GM12878 (cell line): ENCODE results near the gene CHN2. TPM values are rescaled to one million over a fixed set of nuclear protein-coding genes. Genes with fewer than 3 reads are reported as not detected.
"Not testable (repeated sequence)": the region's sequence is repeated elsewhere in the genome, so short reads cannot be mapped to it uniquely, and the experiment has no call there.

Experiments used
- ATAC-seq: fragments of 200-7000 bp; cut with Tn5 transposase; 3 replicates; pipeline ENCODE4 v1.9.1; 2020; ENCODE audit warnings: mild to moderate bottlenecking, moderate library complexity
- BruUV-seq: library from RNA; stranded (reverse); fragments of 400-500 nt; replicated peaks from 2 replicates; lab custom pipeline; 2021; lab: Mats Ljungman, UMichigan
- CTCF ChIA-PET: fragments of 300-600 bp; sonication (Branson Sonifier 250); formaldehyde crosslinking; extraction: SDS; loops from one replicate; lab custom pipeline; 2021; ENCODE audit warnings: inconsistent platforms; lab: Yijun Ruan, JAX
- POLR2A ChIA-PET: fragments of 350-600 bp; formaldehyde crosslinking; extraction: SDS; loops from one replicate; lab custom pipeline; 2021; ENCODE audit warnings: inconsistent platforms; lab: Charles Lee
- RAD21 ChIA-PET: fragments of 300-600 bp; sonication (Branson Sonifier 250); formaldehyde crosslinking; loops from one replicate; lab custom pipeline; 2023; ENCODE audit warnings: antibody characterized with exemption; ENCODE audit not compliant: unreplicated experiment; lab: Charles Lee
- SMC1A ChIA-PET: fragments of 300-600 bp; sonication (Branson Sonifier 250); formaldehyde crosslinking; loops from one replicate; lab custom pipeline; 2023; ENCODE audit not compliant: unreplicated experiment, uncharacterized antibody; lab: Charles Lee
- DNase-seq: peaks from one replicate; pipeline ENCODE4 v3.0.0-alpha.2; 2011; ENCODE audit warnings: low read depth, low spot score
- FAIRE-seq: peaks from 3 replicates; lab custom pipeline; 2011; peaks lifted over from hg19 to GRCh38; lab: Jason Lieb, UNC
- H2AFZ ChIP-seq: 2 replicates; pipeline ENCODE4 v1.6.0; 2011; ENCODE audit warnings: low read depth, low read length, control low read depth; ENCODE audit not compliant: control insufficient read depth
- H3K27ac ChIP-seq: 2 replicates; pipeline ENCODE4 v1.5.1; 2011; ENCODE audit warnings: control low read depth; ENCODE audit not compliant: control insufficient read depth, insufficient read depth
- H3K27me3 ChIP-seq, 2 experiments: replicated peaks in 1 of 2; 2 replicates each; pipeline versions ENCODE4 v1.6.0 to v1.6.1; 2011; ENCODE audit warnings: low read length in 1 of 2; ENCODE audit not compliant: control insufficient read depth in 2 of 2, insufficient read depth in 2 of 2
- H3K36me3 ChIP-seq, 2 experiments: 2 replicates each; pipeline ENCODE4 v1.5.1; 2011; ENCODE audit warnings: low read length in 1 of 2; ENCODE audit not compliant: control insufficient read depth in 2 of 2, insufficient read depth in 2 of 2
- H3K4me1 ChIP-seq: 2 replicates; pipeline ENCODE4 v1.6.1; 2011; ENCODE audit warnings: mild to moderate bottlenecking, low read length, moderate library complexity, mixed read lengths; ENCODE audit not compliant: control insufficient read depth, insufficient read depth
- H3K4me2 ChIP-seq: 2 replicates; pipeline ENCODE4 v1.6.0; 2011; ENCODE audit warnings: control low read depth; ENCODE audit not compliant: control insufficient read depth, insufficient read depth
- H3K4me3 ChIP-seq: fragments of 200-600 bp; sonication (generic); 2 replicates; pipeline ENCODE4 v1.5.1; 2016
- H3K79me2 ChIP-seq: 2 replicates; pipeline ENCODE4 v1.6.0; 2011; ENCODE audit warnings: low read length; ENCODE audit not compliant: control insufficient read depth, insufficient read depth
- H3K9ac ChIP-seq: 2 replicates; pipeline ENCODE4 v1.8.0; 2011; ENCODE audit warnings: low read length, control low read depth, mixed read lengths; ENCODE audit not compliant: control insufficient read depth, insufficient read depth
- H3K9me3 ChIP-seq: replicated peaks from 3 replicates; pipeline ENCODE4 v1.5.1; 2011; ENCODE audit warnings: mild to moderate bottlenecking, low read length; ENCODE audit not compliant: control insufficient read depth, insufficient read depth
- H4K20me1 ChIP-seq: 2 replicates; pipeline ENCODE4 v1.6.0; 2011; ENCODE audit not compliant: control insufficient read depth, insufficient read depth
- ATF7 ChIP-seq: fragments of 450-650 bp; IDR thresholded peaks from 2 replicates; pipeline ENCODE4 v1.6.1; 2016; ENCODE audit warnings: low read depth, mild to moderate bottlenecking
- HCFC1 ChIP-seq: fragments of 150-350 bp; IDR thresholded peaks from 2 replicates; pipeline ENCODE4 v1.6.1; 2014; ENCODE audit warnings: low read length
- WGBS: methylation state at CpG from one replicate; pipeline ENCODE4 v1.1.6; 2016; ENCODE audit warnings: low lambda C conversion rate; ENCODE audit not compliant: insufficient replicate concordance, insufficient coverage; ENCODE audit errors: missing lambda C conversion rate; 5-methylcytosine and 5-hydroxymethylcytosine counted together
- in situ Hi-C: fragments of 300-500 bp; cut with MboI; formaldehyde crosslinking; loops from 9 replicates; pipeline ENCODE4 v1.14.3; 2018; ENCODE audit warnings: mixed read lengths
- intact Hi-C: fragments of 100-400 bp; cut with micrococcal nuclease; formaldehyde crosslinking; loops from one replicate; pipeline ENCODE4 v1.14.2; 2022; ENCODE audit not compliant: unreplicated experiment
- polyA plus RNA-seq, 11 experiments: library from polyadenylated mRNA; depleted of rRNA in 4 of 11; unstranded in 6 of 11; stranded (reverse) in 5 of 11; fragments of >200 nt; fragmentation: Nextera tagmentation in 4 of 11; fragmentation: Illumina TruSeq in 1 of 11; extraction: Ambion mirVana in 4 of 11; extraction: Trizol in 1 of 11; gene quantifications; 1 replicate in 1 of 11; 2 replicates in 10 of 11; pipeline versions ENCODE4 v1.2.1 to v1.2.3, GENCODE V29; 2011 to 2016; ENCODE audit warnings: inconsistent platforms in 2 of 11, missing spikeins in 2 of 11, low read depth in 1 of 11
- total RNA-seq, 4 experiments: library from RNA; depleted of rRNA in 3 of 4; stranded (reverse); fragments of >200 nt in 3 of 4; fragmentation: Illumina TruSeq in 1 of 4; extraction: Trizol in 1 of 4; gene quantifications; 2 replicates each; pipeline versions ENCODE4 v1.2.1 to v1.2.3, GENCODE V29; 2013 to 2021

Gene CHN2
- total and polyA plus RNA-seq, 10 of the 15 experiments (the other 5 are each of a cell fraction or from before 2014, with no cell fraction given): 0.11 to 3.8 (median 0.37) TPM; not detected in 2

- Histone ChIP-seq H4K20me1 (no peaks in the 10 kb centered on the region), H2AFZ (no peak overlapping the region), H3K9me3 (no peaks in the 10 kb centered on the region), H3K4me1 (no peaks in the 10 kb centered on the region), H3K4me3 (no peak overlapping the region), H3K27ac (no peak overlapping the region), H3K79me2 (no peaks in the 10 kb centered on the region), H3K9ac (no peak overlapping the region)
- intact Hi-C loops (no loop called here), in situ Hi-C loops (no loop called here)
- 27% methylated on average over 4 of the region's 4 CpGs for WGBS
- no peak for FAIRE-seq
- ChIA-PET POLR2A (no interaction called here), SMC1A (no interaction called here), CTCF (no interaction called here)
- TF ChIP-seq ATF7: no peak
- no peak for TF ChIP-seq HCFC1
- TF ChIP-seq, all 136 proteins: peak for 0
- ATAC-seq: no peak
- BruUV-seq: no TSS peak
- H3K36me3 ChIP-seq: no peaks in the 10 kb centered on the region
- RAD21 ChIA-PET: no interaction called here
- 0 out of 4 replicates have a peak, but pooled peaks cover 0 to 2% of the 10 kb centered on the region in 2 experiments for H3K27me3 ChIP-seq
- no peak overlapping the region for H3K4me2 ChIP-seq
- no peak for DNase-seq
Measured at GRCh38 chr7:29527505-29528108, 333.0 kb downstream of the CHN2 start.

- POLR2A ChIA-PET, H3K9me3 ChIP-seq, H3K4me3 ChIP-seq, H3K36me3 ChIP-seq, BruUV-seq, in situ Hi-C loops, DNase-seq, ATAC-seq, H3K9ac ChIP-seq, H3K79me2 ChIP-seq, CTCF ChIA-PET, SMC1A ChIA-PET, intact Hi-C loops, H3K4me1 ChIP-seq, RAD21 ChIA-PET, H3K4me2 ChIP-seq, H3K27ac ChIP-seq, FAIRE-seq, H3K27me3 ChIP-seq, H2AFZ ChIP-seq, H4K20me1 ChIP-seq: not testable (repeated sequence)
- 43% methylated on average over 7 of the region's 7 CpGs for WGBS
Measured at GRCh38 chr7:29528526-29528925, 334.0 kb downstream of the CHN2 start.

Other genes starting within 250 kb of the CHN2 start
- not detected in 2 replicates for gene TRIL, start 236.4 kb upstream of the CHN2 start, total RNA-seq (2014; rRNA removed)
- not detected in 2 replicates for gene TRIL, start 236.4 kb upstream of the CHN2 start, total RNA-seq (2014; rRNA removed; fragmentation: Illumina TruSeq; extraction: Trizol)
- gene TRIL, start 236.4 kb upstream of the CHN2 start, total RNA-seq (2021): not detected in 2 replicates
- gene TRIL, start 236.4 kb upstream of the CHN2 start, polyA plus RNA-seq (2011; rRNA removed): not detected in 2 replicates
- gene TRIL, start 236.4 kb upstream of the CHN2 start, polyA plus RNA-seq (2014; fragmentation: Illumina TruSeq; extraction: Trizol): not detected in 2 replicates
- gene TRIL, start 236.4 kb upstream of the CHN2 start, polyA plus RNA-seq (2014; fragmentation: Nextera tagmentation; extraction: Ambion mirVana): not detected
- not detected in 2 replicates for gene TRIL, start 236.4 kb upstream of the CHN2 start, polyA plus RNA-seq (2014; rRNA removed)
- not detected for gene TRIL, start 236.4 kb upstream of the CHN2 start, polyA plus RNA-seq (2016; fragmentation: Nextera tagmentation; extraction: Ambion mirVana)
- not detected in 2 replicates for gene CPVL, start 48.2 kb upstream of the CHN2 start, total RNA-seq (2014; rRNA removed)
- not detected in 2 replicates for gene CPVL, start 48.2 kb upstream of the CHN2 start, total RNA-seq (2014; rRNA removed; fragmentation: Illumina TruSeq; extraction: Trizol)
- 0.59 TPM in 1 of 2 replicates, not detected in the other for gene CPVL, start 48.2 kb upstream of the CHN2 start, total RNA-seq (2021)
- 0.13 TPM in 1 of 2 replicates, not detected in the other for gene CPVL, start 48.2 kb upstream of the CHN2 start, polyA plus RNA-seq (2011; rRNA removed)
- gene CPVL, start 48.2 kb upstream of the CHN2 start, polyA plus RNA-seq (2014; fragmentation: Illumina TruSeq; extraction: Trizol): not detected in 2 replicates
- gene CPVL, start 48.2 kb upstream of the CHN2 start, polyA plus RNA-seq (2014; fragmentation: Nextera tagmentation; extraction: Ambion mirVana): not detected
- not detected in 2 replicates for gene CPVL, start 48.2 kb upstream of the CHN2 start, polyA plus RNA-seq (2014; rRNA removed)
- gene CPVL, start 48.2 kb upstream of the CHN2 start, polyA plus RNA-seq (2016; fragmentation: Nextera tagmentation; extraction: Ambion mirVana): not detected